Ishikawa (cell line): Measurements from ENCODE around the gene MCM9.

Experiments
- CEBPB ChIP-seq: IDR thresholded peaks from 2 replicates; pipeline ENCODE4 v1.6.1; 2012
- FOXM1 ChIP-seq: IDR thresholded peaks from 2 replicates; pipeline ENCODE4 v1.6.1; 2012; ENCODE audit warnings: low read depth, borderline replicate concordance
- TAF1 ChIP-seq: IDR thresholded peaks from 2 replicates; pipeline ENCODE4 v1.6.1; 2012; ENCODE audit warnings: low read depth, mild to moderate bottlenecking
- TEAD4 ChIP-seq: IDR thresholded peaks from 2 replicates; pipeline ENCODE4 v1.6.1; 2012
- TF ChIP-seq, protein P1 (sequence below): IDR thresholded peaks from 2 replicates; pipeline ENCODE4 v1.6.1; 2012
- TF ChIP-seq, protein P2 (sequence below): IDR thresholded peaks from 2 replicates; pipeline ENCODE4 v1.6.1; 2012; ENCODE audit warnings: low read depth, mild to moderate bottlenecking

DNA sequence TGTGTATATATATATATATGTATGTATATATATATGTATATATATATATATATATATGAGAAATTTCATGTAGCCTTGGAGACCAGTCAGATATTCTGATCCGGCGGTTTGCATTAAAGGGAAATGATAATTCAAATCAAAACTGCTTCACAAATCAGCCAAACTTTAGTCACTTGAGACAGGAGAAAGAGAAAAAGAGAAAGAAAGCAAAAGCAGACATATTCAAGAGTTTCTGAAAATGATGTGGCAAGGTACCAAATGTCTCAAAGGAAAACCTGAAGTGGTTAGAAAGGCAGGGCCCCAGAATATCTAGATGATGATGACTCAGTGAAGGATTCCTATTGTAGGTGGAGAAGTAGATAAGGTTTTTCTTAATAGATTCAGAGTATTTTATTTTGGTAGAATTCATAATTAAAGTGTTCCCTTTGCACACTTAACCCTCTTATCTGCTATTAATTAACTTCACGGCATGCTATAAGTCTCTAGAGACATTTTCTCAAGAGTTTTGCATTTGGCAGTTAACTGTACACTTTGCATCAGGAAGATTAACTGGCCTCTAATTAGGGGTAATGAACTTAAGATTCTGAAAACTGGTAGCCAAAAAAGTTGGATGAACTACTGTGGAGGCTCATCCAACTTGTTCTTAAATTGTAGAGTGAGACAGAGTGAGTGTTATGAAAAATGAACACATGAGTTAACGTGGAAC, 91.1 kb downstream of the MCM9 start:
- TF ChIP-seq TAF1 (no peak), TEAD4 (no peak), FOXM1 (no peak), CEBPB (no peak)
- TF ChIP-seq, protein P1, sequence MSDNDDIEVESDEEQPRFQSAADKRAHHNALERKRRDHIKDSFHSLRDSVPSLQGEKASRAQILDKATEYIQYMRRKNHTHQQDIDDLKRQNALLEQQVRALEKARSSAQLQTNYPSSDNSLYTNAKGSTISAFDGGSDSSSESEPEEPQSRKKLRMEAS: no peak
- TF ChIP-seq, protein P2, sequence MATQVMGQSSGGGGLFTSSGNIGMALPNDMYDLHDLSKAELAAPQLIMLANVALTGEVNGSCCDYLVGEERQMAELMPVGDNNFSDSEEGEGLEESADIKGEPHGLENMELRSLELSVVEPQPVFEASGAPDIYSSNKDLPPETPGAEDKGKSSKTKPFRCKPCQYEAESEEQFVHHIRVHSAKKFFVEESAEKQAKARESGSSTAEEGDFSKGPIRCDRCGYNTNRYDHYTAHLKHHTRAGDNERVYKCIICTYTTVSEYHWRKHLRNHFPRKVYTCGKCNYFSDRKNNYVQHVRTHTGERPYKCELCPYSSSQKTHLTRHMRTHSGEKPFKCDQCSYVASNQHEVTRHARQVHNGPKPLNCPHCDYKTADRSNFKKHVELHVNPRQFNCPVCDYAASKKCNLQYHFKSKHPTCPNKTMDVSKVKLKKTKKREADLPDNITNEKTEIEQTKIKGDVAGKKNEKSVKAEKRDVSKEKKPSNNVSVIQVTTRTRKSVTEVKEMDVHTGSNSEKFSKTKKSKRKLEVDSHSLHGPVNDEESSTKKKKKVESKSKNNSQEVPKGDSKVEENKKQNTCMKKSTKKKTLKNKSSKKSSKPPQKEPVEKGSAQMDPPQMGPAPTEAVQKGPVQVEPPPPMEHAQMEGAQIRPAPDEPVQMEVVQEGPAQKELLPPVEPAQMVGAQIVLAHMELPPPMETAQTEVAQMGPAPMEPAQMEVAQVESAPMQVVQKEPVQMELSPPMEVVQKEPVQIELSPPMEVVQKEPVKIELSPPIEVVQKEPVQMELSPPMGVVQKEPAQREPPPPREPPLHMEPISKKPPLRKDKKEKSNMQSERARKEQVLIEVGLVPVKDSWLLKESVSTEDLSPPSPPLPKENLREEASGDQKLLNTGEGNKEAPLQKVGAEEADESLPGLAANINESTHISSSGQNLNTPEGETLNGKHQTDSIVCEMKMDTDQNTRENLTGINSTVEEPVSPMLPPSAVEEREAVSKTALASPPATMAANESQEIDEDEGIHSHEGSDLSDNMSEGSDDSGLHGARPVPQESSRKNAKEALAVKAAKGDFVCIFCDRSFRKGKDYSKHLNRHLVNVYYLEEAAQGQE: no peak
